SH-SY5Y (cell line): ENCODE measurements around the gene DCHS2.

Source experiments
- GATA2 ChIP-seq: IDR thresholded peaks from 2 replicates; pipeline ENCODE4 v1.6.1; 2011; ENCODE audit warnings: mild to moderate bottlenecking, low read depth, low read length
- GATA3 ChIP-seq: IDR thresholded peaks from 2 replicates; pipeline ENCODE4 v1.6.1; 2011; ENCODE audit warnings: low read depth, mild to moderate bottlenecking, low read length, moderate library complexity

- TF ChIP-seq GATA3, result no peak
- no peak for TF ChIP-seq GATA2
Measured at GRCh38 chr4:154424810-154425484, 66.7 kb downstream of the DCHS2 start.
